Measurements from ENCODE around the gene SERPINB10.

DNA sequence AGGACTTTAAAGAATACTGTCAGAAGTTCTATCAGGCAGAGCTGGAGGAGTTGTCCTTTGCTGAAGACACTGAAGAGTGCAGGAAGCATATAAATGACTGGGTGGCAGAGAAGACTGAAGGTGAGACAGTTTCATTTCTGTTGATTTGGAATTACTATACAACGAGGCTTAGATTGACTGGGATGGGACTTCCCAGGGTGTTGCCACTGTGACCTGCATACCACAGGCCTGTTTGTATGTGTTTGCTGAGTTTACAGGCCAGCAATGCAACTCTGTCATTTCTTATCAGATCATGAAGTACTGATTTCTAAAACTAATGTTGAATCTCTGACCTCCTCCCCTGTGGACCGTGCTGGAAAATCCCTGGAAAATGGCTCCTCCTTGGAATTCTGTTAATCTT is 74.0 kb downstream of the SERPINB10 start:
- TF ChIP-seq CTCF (IDR thresholded peaks at IDR 0.05; ENCODE audit: low read depth, low read length) = no peak
- TF ChIP-seq POLR2A (IDR thresholded peaks at IDR 0.05; ENCODE audit: extremely low read depth, insufficient read length) = no peak
- TF ChIP-seq, protein P1, sequence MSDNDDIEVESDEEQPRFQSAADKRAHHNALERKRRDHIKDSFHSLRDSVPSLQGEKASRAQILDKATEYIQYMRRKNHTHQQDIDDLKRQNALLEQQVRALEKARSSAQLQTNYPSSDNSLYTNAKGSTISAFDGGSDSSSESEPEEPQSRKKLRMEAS (IDR thresholded peaks at IDR 0.05; ENCODE audit: low read depth, low read length) = no peak

Measured in NB4 (cell line).